ENCODE data around the gene PCNX1. TPM values are rescaled to one million over a fixed set of nuclear protein-coding genes. Genes with fewer than 3 reads are reported as not detected.

The PCNX1 gene
- polyA plus RNA-seq (2012; ENCODE audit: insufficient read length, low read depth): 14.2 TPM

DNA sequence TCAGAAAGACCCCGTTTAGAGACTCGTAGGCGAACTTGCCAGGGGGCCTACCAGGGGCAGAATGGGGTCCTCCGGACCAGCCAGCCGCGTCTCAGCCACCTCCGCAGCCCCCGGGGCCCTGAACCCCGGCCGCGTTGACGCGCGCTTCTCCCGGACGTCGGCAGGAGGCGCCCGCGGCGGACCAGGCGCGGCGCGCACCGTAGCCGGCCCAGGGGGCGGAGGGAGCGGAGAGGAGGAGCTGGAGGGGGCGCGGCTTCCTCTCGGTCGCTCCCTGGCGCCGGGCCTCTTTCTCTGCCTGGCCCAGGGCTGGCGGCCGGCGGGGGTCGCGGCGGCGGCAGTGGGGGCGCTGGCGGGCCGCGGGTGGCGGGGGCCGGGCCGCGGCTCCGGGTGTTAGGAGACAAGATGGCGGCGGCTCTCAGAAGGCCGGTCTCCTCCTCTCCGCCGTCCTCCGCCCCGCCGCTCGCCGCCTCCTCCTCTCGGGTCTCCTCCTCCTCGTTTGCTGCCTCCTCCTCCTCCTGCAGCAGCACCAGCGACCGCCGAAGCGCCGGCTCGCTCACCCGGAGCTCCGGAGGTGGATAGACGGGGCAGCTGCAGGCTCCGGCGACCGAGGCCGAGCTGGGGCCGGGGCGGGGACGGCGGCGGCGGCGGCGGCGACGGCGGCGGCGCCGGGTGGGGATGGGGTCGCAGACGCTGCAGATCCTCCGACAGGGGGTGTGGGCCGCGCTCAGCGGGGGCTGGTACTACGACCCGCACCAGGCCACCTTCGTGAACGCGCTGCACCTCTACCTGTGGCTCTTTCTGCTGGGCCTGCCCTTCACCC is at the start of gene PCNX1:
Gene PCNX1 (plus strand): TSS at position 284 of the 820 bp plus-strand sequence. CDS start 392 bp downstream, at position 676.
- TF ChIP-seq POLR2AphosphoS5 (IDR thresholded peaks at IDR 0.05; ENCODE audit: low read depth, low read length) (no peak), FOXP2 (optimal IDR thresholded peaks at IDR 0.05; ENCODE audit: borderline replicate concordance, extremely low read depth, extremely low read length, insufficient read depth) (no peak), SIN3A (IDR thresholded peaks at IDR 0.05; ENCODE audit: borderline replicate concordance, insufficient read depth, low read length) (no peak), TAF1 (IDR thresholded peaks at IDR 0.05; ENCODE audit: borderline replicate concordance, insufficient read depth, low read length) (peak; percentile 35; the same call in 1 of the 2 replicates)
- TF ChIP-seq, protein P1, sequence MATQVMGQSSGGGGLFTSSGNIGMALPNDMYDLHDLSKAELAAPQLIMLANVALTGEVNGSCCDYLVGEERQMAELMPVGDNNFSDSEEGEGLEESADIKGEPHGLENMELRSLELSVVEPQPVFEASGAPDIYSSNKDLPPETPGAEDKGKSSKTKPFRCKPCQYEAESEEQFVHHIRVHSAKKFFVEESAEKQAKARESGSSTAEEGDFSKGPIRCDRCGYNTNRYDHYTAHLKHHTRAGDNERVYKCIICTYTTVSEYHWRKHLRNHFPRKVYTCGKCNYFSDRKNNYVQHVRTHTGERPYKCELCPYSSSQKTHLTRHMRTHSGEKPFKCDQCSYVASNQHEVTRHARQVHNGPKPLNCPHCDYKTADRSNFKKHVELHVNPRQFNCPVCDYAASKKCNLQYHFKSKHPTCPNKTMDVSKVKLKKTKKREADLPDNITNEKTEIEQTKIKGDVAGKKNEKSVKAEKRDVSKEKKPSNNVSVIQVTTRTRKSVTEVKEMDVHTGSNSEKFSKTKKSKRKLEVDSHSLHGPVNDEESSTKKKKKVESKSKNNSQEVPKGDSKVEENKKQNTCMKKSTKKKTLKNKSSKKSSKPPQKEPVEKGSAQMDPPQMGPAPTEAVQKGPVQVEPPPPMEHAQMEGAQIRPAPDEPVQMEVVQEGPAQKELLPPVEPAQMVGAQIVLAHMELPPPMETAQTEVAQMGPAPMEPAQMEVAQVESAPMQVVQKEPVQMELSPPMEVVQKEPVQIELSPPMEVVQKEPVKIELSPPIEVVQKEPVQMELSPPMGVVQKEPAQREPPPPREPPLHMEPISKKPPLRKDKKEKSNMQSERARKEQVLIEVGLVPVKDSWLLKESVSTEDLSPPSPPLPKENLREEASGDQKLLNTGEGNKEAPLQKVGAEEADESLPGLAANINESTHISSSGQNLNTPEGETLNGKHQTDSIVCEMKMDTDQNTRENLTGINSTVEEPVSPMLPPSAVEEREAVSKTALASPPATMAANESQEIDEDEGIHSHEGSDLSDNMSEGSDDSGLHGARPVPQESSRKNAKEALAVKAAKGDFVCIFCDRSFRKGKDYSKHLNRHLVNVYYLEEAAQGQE (IDR thresholded peaks at IDR 0.05; ENCODE audit: insufficient read depth in 1 of 2, low read depth in 2 of 2, low read length in 2 of 2): no peak

DNA sequence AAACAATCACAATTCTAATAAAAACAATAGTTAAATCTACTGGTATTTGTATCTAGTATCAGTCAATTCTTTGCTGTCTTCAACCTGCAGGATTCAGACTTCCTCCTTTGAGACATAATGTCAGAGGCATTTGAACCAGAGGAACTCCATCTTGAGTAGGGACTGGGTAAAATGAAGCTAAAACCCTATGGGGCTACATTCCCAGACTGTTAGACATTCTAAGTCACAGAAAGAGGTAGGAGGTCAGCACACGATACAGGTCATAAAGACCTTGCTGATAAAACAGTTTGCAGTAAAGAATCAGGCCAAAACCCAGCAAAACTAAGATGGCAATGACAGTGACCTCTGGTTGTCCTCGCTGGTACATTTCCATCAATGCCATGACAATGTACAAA is 49.8 kb upstream of the PCNX1 start:
- no peak for TF ChIP-seq SIN3A (IDR thresholded peaks at IDR 0.05; ENCODE audit: borderline replicate concordance, insufficient read depth, low read length)
- TF ChIP-seq TAF1 (IDR thresholded peaks at IDR 0.05; ENCODE audit: borderline replicate concordance, insufficient read depth, low read length): no peak
- TF ChIP-seq FOXP2 (optimal IDR thresholded peaks at IDR 0.05; ENCODE audit: borderline replicate concordance, extremely low read depth, extremely low read length, insufficient read depth): no peak
- TF ChIP-seq, protein P1 (IDR thresholded peaks at IDR 0.05; ENCODE audit: insufficient read depth in 1 of 2, low read depth in 2 of 2, low read length in 2 of 2): no peak
- no peak for TF ChIP-seq POLR2AphosphoS5 (IDR thresholded peaks at IDR 0.05; ENCODE audit: low read depth, low read length)

DNA sequence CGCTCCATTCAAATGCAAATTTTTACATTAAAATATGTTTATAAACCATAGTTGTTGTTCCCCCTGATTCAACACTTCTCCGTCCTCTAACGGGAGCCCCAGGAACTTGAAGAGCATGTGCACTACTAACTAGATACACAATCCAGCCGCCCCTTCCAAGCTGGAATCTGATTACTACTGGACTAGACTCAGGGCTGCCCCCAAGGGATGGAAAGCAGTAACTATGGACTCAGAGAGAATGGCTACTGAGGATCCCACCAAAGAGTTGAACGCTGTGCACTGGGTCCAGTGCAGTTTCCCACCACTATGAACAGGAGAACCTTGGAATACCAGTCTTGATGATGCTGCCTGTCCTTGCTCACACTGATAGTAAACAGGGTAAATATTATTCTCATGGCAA is 48.6 kb upstream of the PCNX1 start:
- TF ChIP-seq SIN3A (IDR thresholded peaks at IDR 0.05; ENCODE audit: borderline replicate concordance, insufficient read depth, low read length): no peak
- no peak for TF ChIP-seq POLR2AphosphoS5 (IDR thresholded peaks at IDR 0.05; ENCODE audit: low read depth, low read length)
- TF ChIP-seq TAF1 (IDR thresholded peaks at IDR 0.05; ENCODE audit: borderline replicate concordance, insufficient read depth, low read length): no peak
- no peak for TF ChIP-seq FOXP2 (optimal IDR thresholded peaks at IDR 0.05; ENCODE audit: borderline replicate concordance, extremely low read depth, extremely low read length, insufficient read depth)
- TF ChIP-seq, protein P1 (IDR thresholded peaks at IDR 0.05; ENCODE audit: insufficient read depth in 1 of 2, low read depth in 2 of 2, low read length in 2 of 2): no peak

DNA sequence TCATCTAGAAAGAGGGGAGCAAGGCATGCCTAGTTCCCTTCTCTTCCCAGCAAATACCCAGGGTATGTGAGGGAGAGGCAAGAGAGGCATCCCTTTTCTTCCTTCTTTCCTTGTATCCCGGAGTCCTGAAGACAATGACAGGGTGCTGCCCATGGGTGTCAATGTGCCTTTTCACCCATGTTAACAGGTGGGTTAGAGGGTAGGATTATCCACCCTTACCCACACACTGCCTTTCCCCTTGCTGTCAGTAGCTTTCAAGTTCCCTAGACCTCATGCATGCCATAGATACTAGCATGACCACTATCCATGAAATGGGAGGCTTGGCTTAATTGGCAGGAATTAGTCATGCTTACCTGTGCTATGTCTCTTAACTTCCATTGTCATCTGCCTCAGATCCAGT is 36.3 kb upstream of the PCNX1 start:
- no peak for TF ChIP-seq SIN3A (IDR thresholded peaks at IDR 0.05; ENCODE audit: borderline replicate concordance, insufficient read depth, low read length)
- TF ChIP-seq, protein P1 (IDR thresholded peaks at IDR 0.05; ENCODE audit: insufficient read depth in 1 of 2, low read depth in 2 of 2, low read length in 2 of 2): no peak

Data from PFSK-1 (cell line).